T-helper 2 cell treated with Interferon-gamma antibody and Interleukin-4, amounts not matched to agents 100 ng/mL and 5 ng/mL, for 36 hours (primary cell): ENCODE results near the gene ARHGEF37. TPM values are rescaled to one million over a fixed set of nuclear protein-coding genes. Genes with fewer than 3 reads are reported as not detected.

Experiments
- intact Hi-C: fragments of 100-400 bp; cut with micrococcal nuclease; formaldehyde crosslinking; loops from one replicate; pipeline ENCODE4 v1.15.1; 2023
- total RNA-seq: library from RNA; stranded (reverse); gene quantifications from 2 replicates; pipeline ENCODE4 v1.2.3, GENCODE V29; 2022

The ARHGEF37 gene
- total RNA-seq, result 0.68 and 0.80 TPM in 2 replicates

GRCh38 chr5:149581192-149581861 is at the start of gene ARHGEF37:
ARHGEF37 (plus strand) TSS chr5:149581498; CDS start chr5:149597770, 16,272 bp downstream.
- intact Hi-C loops, result loop anchor here (2.0 kb wide), 1 partner anchor 37 kb away; no protein-coding TSS in a partner anchor

DNA sequence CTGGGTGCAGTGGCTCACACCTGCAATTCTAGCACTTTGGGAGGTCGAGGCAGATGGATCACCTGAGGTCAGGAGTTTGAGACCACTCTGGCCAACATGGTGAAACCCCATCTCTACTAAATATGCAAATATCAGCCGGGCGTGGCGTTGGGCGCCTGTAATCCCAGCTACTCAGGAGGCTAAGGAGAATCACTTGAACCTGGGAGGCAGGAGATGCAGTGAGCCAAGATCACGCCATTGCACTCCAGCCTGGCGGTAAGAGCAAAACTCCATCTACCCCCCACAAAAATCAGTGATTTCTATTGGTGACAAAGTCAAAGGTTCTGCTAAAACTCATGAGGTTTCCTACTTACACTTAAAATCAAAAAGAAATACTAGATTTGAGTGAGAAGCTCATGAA is 48.9 kb upstream of the ARHGEF37 start:
- intact Hi-C loops, result no loop called here

GRCh38 chr5:149535787-149536186 is 45.5 kb upstream of the ARHGEF37 start:
- intact Hi-C loops, result loop anchor here (5.0 kb wide), 1 partner anchor 43 kb away; no protein-coding TSS in a partner anchor

GRCh38 chr5:149537374-149537975 is 43.8 kb upstream of the ARHGEF37 start:
- intact Hi-C loops, result loop anchor here (5.0 kb wide), 1 partner anchor 45 kb away; no protein-coding TSS in a partner anchor

DNA sequence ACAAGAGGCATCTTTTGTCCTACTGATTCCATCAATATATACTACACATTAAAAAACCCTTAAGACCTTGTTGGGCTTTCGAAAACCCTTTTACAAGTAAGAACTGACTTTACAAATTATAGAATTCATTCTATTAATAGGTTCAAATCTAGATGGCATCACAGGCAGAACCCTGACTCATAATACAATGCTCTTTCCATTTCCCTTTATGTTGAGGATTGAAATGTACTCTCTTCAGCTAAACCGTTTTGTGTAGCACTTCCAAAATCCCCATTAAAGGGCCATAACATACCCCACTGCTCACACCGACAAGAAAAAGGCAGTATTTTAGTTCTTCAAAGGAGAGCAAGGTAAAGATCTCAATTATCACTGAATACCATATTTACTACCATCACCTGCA is 41.2 kb upstream of the ARHGEF37 start:
- intact Hi-C loops, result no loop called here

DNA sequence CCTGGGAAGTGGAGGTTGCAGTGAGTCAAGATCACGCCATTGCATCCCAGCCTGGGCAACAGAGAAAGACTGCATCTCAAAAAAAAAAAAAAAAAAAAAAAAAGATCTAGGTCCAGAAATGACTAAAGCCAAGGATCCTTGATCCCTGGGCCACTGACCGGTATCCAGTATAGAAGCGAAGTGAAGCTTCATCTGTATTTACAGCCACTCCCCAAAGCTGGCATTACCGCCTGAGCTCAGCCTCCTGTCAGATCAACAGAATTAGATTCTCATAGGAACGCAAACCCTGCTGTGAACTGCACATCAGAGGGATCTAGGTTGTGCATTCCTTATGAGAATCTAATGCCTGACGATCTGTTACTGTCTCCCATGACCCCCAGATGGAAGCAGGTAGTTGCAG is 39.4 kb upstream of the ARHGEF37 start:
- intact Hi-C loops, result no loop called here

DNA sequence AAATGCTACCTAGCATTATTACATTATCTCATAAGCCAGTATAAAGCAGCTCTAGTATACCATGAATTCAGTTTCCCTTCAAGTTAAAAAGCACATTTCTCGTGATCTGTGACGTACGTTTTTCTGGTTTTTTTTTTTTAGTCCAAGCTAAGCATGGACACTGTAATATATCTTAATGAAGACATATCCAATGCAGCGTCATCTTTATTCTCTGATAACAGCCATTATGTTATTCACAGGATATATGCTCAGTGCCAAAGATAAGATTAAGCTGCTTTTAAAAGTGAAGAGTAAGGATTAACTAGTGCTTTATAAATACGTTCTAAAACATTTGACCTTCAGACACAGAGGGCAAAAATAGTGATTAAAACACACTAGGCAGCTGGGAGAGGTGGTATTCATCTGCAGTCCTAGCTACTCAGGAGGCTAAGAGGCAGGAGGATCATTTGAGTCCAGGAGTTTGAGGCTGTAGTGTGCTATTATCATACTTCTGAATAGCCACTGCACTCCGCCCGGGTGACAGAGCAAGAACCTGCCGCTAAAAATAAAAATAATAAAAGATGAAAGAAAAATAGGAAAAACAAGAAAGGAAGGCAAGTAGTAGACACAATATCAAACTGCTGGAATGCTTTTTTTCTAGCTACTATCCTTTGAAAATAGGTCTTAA is 37.8 kb upstream of the ARHGEF37 start:
- intact Hi-C loops, result no loop called here

DNA sequence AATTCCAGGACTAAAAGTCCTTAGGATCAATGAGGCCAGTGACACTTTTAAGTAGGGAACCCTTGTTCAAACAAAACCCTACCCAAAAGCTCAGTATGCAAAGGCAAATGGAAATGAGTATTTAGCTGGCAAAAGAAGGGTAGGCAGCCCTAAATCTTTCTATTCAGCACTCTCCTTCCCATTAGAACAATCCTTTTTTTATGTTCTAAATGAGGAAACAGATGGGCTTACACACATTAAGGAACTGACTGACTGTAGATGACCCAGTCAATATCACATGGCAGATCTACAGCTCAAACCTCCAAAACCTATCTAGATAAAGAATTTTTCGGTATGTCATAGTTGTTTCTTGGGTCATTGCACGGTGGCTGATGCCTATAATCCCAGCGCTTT is 37.3 kb upstream of the ARHGEF37 start:
- intact Hi-C loops, result no loop called here

DNA sequence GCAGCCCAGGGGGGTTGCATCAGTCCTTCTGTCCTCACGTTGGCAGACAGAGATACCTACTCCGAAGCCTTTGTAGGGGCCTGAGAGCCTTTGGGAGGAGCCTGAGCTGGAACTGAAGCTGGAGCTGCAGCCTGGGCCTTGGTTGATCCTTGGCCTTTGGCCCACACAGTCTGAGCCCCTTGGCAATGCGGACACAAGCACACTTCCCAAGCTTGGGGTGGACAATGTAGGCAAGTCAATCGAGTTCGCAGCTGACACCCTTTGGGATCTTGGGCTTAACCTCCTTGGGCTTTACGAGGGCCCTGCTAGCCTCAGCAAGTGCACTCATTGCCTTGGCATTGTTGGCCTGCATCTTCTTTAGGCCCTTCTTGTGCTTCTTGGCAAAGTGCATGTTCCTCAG is 36.0 kb upstream of the ARHGEF37 start:
- intact Hi-C loops, result no loop called here

GRCh38 chr5:149546974-149547373 is 34.3 kb upstream of the ARHGEF37 start:
- intact Hi-C loops, result no loop called here

GRCh38 chr5:149549461-149550267 is 31.6 kb upstream of the ARHGEF37 start:
- intact Hi-C loops, result loop anchor here (2.0 to 5.0 kb wide), 2 partner anchors 722 to 1167 kb away; partner anchors contain the start of genes ADRB2 and FBXO38

DNA sequence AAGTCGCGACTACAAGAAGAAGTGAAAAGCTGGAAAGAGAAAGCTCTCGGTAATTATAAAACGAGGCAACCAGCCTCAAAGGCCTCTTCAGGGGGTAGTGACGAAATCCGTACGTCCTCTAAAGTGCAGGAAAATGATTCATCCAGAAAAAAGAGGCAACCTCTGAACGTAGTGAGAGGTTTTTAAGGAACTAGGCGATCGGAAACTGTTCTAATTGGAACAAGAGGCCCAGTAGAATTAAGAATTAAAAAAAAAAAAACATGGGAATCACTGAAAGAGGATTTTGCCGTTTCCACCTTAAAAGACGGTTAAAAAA is 31.1 kb upstream of the ARHGEF37 start:
- intact Hi-C loops, result loop anchor here (2.0 to 5.0 kb wide), 2 partner anchors 723 to 1167 kb away; partner anchors contain the start of genes ADRB2 and FBXO38

- intact Hi-C loops, result loop anchor here (1.0 to 5.0 kb wide), 7 partner anchors 180 to 1168 kb away; partner anchors contain the start of genes ADRB2, FBXO38, GRPEL2 and PPARGC1B
Measured at GRCh38 chr5:149550594-149551226, 30.6 kb upstream of the ARHGEF37 start.

DNA sequence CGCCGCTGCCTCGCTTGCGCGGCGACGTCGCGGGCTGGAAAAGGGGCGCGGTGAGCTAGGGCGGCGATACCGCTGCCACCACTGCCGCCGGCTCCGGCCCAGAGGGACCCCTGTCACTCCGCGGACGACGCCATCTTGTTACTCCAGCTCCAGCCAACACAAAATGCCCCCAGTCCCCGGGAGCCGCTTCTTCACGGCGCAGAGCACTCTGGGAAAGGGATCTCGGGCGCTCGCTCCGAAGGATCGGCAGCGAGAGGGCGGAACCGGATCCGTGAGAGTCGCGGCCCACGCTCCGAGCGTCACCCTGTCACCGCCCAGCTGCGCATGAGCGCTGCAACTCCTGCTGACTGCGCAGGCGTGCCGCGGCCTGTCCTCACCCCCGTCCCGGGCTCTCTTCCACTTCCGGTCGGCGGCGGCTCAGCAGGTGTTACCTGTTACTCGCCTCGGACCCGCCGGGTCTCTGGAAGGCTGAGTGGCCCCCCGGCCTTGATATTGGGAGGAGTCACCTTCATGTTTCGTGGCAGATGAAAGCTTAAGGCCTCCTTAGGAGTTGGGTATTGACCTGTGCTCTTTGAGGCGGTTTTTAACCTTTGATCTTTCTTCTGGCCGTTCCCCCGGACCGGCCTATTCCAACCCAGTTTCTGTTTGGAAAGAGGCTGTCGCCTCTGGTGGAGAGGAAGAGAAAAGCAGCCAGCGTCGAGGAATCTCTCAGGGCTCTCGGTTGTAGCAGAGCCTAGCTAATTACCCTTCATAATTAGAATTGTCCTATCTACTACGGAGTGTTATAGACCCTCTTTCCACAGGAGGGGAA is 29.9 kb upstream of the ARHGEF37 start, which contains the start of gene CSNK1A1:
CSNK1A1 (minus strand) TSS at position 213 of the 811 bp plus-strand sequence. CDS start 475 bp downstream, outside the sequence.
- intact Hi-C loops, result loop anchor here (1.0 to 5.0 kb wide), 7 partner anchors 179 to 1169 kb away; partner anchors contain the start of genes ADRB2, FBXO38, GRPEL2 and PPARGC1B

- intact Hi-C loops, result loop anchor here (5.0 kb wide), 1 partner anchor 725 kb away; the partner anchor contains the start of gene ADRB2
Measured at GRCh38 chr5:149552038-149552494, 29.2 kb upstream of the ARHGEF37 start.

GRCh38 chr5:149552553-149553160 is 28.6 kb upstream of the ARHGEF37 start:
- intact Hi-C loops, result loop anchor here (5.0 kb wide), 1 partner anchor 725 kb away; the partner anchor contains the start of gene ADRB2

DNA sequence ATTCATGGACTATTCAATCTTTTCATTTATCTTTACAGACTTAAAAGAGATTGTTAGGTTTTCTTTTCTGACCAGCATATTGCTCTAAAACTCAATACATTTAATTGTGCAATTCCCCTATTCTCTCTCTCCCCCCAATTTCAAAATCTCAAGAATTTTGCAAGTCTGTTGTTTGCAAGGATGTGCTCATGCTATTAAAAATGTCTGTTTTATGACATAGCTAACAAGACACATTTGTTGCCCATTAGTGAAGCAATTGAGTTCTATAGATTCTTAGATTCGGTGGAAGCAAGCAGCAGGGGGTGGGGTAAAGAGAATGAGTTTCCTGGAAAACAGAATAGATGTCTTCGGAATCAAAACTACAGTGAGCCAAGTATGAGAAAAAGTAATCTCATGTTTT is 21.6 kb upstream of the ARHGEF37 start:
- intact Hi-C loops, result loop anchor here (5.0 kb wide), 2 partner anchors 192 to 417 kb away; partner anchors contain the start of gene ABLIM3

DNA sequence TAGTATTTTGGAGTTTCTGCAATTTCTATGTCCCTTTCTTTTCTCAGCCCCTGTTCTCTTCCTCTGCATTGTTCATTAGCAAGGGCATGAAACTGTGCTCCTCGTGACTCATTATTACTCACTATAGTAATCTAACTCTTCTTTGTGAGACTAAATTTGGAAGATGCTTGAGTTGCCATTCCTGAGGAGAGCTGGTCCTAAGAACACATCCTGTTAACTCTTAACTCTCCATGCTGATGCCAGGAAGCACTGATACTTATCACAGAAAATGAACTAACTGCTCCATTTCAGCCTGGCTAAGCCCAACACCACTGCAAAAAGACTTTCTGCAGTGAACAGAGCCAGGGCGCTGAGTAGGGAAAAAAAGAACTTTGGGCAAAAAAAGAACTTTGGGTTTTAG is 19.4 kb upstream of the ARHGEF37 start:
- intact Hi-C loops, result loop anchor here (5.0 kb wide), 2 partner anchors 195 to 420 kb away; partner anchors contain the start of gene ABLIM3

GRCh38 chr5:149563466-149563865 is 17.8 kb upstream of the ARHGEF37 start:
- intact Hi-C loops, result loop anchor here (5.0 kb wide), 2 partner anchors 196 to 421 kb away; partner anchors contain the start of gene ABLIM3
